GM18511 (cell line): ENCODE measurements around the gene ASAH2B.

Source experiments
- ATAC-seq: cut with Tn5 transposase; IDR thresholded peaks from one replicate; pipeline ENCODE4 v1.9.1; 2021; ENCODE audit warnings: mild to moderate bottlenecking, moderate library complexity; ENCODE audit not compliant: unreplicated experiment

The ASAH2B gene

GRCh38 chr10:50796693-50797092 lies 57.0 kb downstream of the ASAH2B start:
- no peak for ATAC-seq

GRCh38 chr10:50798297-50798696 lies 58.6 kb downstream of the ASAH2B start:
- ATAC-seq = no peak

- no peak for ATAC-seq
Observed at GRCh38 chr10:50799595-50799994, 59.9 kb downstream of the ASAH2B start.

GRCh38 chr10:50805981-50806622 lies 66.4 kb downstream of the ASAH2B start:
- no peak for ATAC-seq

- ATAC-seq = no peak
Observed at GRCh38 chr10:50807851-50808776, 68.4 kb downstream of the ASAH2B start.
